IMR-90 (cell line): ENCODE data around the gene CD82.

Experiments used
- CEBPB ChIP-seq: IDR thresholded peaks from 2 replicates; pipeline ENCODE4 v1.6.1; 2012; ENCODE audit warnings: low read depth, low read length, improper control_type of control experiment
- MXI1 ChIP-seq: IDR thresholded peaks from 2 replicates; pipeline ENCODE4 v1.6.1; 2012; ENCODE audit warnings: low read depth, mild to moderate bottlenecking, low read length, moderate library complexity, borderline replicate concordance
- POLR2A ChIP-seq: IDR thresholded peaks from 2 replicates; pipeline ENCODE4 v1.6.1; 2012; ENCODE audit warnings: mild to moderate bottlenecking, low read depth, low read length
- RAD21 ChIP-seq: IDR thresholded peaks from 2 replicates; pipeline ENCODE4 v1.6.1; 2012; ENCODE audit warnings: low read length, improper control_type of control experiment
- RCOR1 ChIP-seq: IDR thresholded peaks from 2 replicates; pipeline ENCODE4 v1.6.1; 2012; ENCODE audit warnings: mild to moderate bottlenecking, low read length, improper control_type of control experiment; ENCODE audit not compliant: insufficient replicate concordance
- RFX5 ChIP-seq: IDR thresholded peaks from 2 replicates; pipeline ENCODE4 v1.8.0; 2012; ENCODE audit warnings: low read depth, mild to moderate bottlenecking, low read length, moderate library complexity
- SMC3 ChIP-seq: fragments of 150-350 bp; IDR thresholded peaks from 2 replicates; pipeline ENCODE4 v1.6.1; 2016; ENCODE audit warnings: low read depth, mild to moderate bottlenecking, antibody characterized with exemption, low read length, moderate library complexity
- TF ChIP-seq, protein P1 (sequence below): conservative IDR thresholded peaks from 2 replicates; pipeline ENCODE4 v1.5.1; 2012; ENCODE audit warnings: mild to moderate bottlenecking, low read depth, low read length, improper control_type of control experiment
- TF ChIP-seq, protein P2 (sequence below): fragments of 150-350 bp; IDR thresholded peaks from 2 replicates; pipeline ENCODE4 v1.6.1; 2017; ENCODE audit warnings: mild to moderate bottlenecking, antibody characterized with exemption, low read length, low read depth
- TF ChIP-seq, protein P3 (sequence below): fragments of 150-350 bp; IDR thresholded peaks from 2 replicates; pipeline ENCODE4 v1.6.1; 2016; ENCODE audit warnings: low read depth, mild to moderate bottlenecking, low read length, moderate library complexity, borderline replicate concordance

DNA sequence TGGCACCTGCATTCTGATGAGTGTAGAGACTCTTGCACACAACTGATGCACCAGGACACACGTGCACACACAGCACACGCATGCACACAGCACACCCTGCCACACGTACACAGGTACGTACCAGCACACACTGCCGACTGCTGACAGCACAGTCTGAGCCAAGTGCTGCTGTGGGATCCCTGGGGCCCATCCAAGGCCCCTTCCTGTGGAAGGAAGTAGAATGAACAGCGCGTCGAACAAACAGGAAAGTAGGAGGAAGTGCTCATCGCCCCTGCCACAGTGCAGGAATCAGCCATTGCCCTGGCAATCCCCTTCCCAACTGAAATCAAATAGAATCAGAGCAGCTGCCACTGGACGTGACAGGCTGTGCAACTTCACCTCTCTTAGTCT lies 57.9 kb downstream of the CD82 start:
- TF ChIP-seq CEBPB (no peak), RCOR1 (no peak), MXI1 (no peak), POLR2A (no peak), RAD21 (no peak), RFX5 (no peak), SMC3 (no peak)
- TF ChIP-seq, protein P1, sequence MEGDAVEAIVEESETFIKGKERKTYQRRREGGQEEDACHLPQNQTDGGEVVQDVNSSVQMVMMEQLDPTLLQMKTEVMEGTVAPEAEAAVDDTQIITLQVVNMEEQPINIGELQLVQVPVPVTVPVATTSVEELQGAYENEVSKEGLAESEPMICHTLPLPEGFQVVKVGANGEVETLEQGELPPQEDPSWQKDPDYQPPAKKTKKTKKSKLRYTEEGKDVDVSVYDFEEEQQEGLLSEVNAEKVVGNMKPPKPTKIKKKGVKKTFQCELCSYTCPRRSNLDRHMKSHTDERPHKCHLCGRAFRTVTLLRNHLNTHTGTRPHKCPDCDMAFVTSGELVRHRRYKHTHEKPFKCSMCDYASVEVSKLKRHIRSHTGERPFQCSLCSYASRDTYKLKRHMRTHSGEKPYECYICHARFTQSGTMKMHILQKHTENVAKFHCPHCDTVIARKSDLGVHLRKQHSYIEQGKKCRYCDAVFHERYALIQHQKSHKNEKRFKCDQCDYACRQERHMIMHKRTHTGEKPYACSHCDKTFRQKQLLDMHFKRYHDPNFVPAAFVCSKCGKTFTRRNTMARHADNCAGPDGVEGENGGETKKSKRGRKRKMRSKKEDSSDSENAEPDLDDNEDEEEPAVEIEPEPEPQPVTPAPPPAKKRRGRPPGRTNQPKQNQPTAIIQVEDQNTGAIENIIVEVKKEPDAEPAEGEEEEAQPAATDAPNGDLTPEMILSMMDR: no peak
- TF ChIP-seq, protein P2, sequence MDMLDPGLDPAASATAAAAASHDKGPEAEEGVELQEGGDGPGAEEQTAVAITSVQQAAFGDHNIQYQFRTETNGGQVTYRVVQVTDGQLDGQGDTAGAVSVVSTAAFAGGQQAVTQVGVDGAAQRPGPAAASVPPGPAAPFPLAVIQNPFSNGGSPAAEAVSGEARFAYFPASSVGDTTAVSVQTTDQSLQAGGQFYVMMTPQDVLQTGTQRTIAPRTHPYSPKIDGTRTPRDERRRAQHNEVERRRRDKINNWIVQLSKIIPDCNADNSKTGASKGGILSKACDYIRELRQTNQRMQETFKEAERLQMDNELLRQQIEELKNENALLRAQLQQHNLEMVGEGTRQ: no peak
- TF ChIP-seq, protein P3, sequence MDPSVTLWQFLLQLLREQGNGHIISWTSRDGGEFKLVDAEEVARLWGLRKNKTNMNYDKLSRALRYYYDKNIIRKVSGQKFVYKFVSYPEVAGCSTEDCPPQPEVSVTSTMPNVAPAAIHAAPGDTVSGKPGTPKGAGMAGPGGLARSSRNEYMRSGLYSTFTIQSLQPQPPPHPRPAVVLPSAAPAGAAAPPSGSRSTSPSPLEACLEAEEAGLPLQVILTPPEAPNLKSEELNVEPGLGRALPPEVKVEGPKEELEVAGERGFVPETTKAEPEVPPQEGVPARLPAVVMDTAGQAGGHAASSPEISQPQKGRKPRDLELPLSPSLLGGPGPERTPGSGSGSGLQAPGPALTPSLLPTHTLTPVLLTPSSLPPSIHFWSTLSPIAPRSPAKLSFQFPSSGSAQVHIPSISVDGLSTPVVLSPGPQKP: no peak
